ENCODE data around the gene MINPP1.

The MINPP1 gene

DNA sequence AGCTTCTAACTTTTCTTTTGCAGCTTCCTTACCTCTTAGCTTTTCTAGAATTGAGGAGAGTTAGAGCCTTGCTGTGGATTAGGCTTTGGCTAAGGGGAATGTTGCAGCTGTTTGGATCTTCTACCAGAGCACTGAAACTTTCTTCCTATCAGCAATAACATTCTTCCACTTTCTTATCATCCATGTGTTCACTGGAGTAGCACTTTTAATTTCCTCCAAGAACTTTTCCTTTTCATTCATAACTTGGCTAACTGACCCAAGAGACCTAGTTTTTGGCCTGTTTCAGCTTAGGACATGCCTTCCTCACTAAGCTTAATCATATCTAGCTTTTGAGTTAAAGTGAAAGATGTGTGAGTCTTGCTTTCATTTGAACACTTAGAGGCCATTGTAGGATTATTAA, 19.6 kb downstream of the MINPP1 start:
- no peak for DNase-seq

- DNase-seq = no peak
These were observed 27.4 kb downstream of the MINPP1 start for GRCh38 chr10:87531908-87532622.

GRCh38 chr10:87532696-87533095, 28.0 kb downstream of the MINPP1 start:
- DNase-seq = no peak

- DNase-seq = no peak
These were observed 29.6 kb downstream of the MINPP1 start for GRCh38 chr10:87534173-87534858.

DNA sequence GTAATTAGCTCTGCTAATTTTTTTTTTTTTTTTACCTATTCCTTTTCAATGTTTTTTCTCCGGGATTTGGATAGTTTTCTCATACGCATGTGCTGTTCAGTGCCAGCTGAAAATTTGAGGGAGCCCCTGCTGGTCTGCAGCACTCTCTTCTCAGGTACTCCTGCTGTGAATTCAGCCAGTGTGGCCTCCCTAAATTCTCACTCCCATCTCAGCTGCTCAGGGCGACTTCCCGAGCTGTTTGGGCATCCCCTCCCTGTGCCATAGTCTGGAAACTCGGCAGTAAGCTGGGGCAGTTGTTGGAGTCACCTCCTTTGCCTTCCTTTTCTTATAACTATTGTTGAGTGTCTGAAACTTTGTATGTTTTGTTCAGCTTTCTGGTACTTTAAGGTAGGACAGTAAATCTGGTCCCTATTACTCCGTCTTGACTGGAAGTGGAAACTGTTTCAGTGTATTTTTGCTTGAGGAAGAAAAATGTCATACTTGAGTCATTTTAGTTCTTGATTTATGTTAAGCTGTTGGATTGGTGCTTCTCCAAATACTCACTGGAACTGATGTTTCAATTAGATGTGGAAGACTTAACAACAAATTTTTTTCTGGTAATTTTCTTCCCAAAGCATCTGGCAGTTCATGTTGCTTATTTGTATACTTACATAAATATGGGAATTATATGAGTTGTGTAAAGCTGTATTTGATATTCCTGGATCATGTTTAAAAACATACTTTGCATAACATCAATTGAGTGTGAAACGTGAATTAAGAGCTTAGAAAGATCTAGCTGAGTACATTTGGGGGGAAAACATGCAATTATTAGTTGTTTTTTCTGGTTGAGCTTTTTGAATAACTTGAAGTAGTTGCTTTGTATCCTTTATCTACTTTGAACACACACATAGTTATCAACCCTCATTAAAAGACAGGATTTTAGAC, 33.7 kb downstream of the MINPP1 start:
- DNase-seq = no peak

GRCh38 chr10:87541114-87541513, 36.4 kb downstream of the MINPP1 start:
- DNase-seq = no peak

DNA sequence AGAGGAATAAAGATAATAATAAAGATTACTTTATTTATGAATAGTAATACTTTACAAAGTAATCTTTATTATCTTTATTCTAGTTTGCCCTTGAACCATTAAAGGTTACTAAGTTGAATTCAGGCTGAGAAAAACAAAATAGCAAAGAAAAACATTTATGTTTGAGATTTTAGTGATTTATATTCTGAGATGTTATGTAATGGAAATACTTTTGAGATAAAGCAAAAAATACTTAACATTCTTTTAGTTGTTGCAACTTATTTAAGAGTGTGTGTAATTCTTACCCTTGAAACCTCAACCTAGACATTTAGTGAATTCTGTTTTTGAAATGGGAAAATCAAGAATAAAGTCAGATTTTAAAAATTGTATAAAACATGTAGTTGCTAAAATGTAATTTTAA, 40.0 kb downstream of the MINPP1 start:
- no peak for DNase-seq

- DNase-seq = no peak
These were observed 41.1 kb downstream of the MINPP1 start for GRCh38 chr10:87545783-87546182.

DNA sequence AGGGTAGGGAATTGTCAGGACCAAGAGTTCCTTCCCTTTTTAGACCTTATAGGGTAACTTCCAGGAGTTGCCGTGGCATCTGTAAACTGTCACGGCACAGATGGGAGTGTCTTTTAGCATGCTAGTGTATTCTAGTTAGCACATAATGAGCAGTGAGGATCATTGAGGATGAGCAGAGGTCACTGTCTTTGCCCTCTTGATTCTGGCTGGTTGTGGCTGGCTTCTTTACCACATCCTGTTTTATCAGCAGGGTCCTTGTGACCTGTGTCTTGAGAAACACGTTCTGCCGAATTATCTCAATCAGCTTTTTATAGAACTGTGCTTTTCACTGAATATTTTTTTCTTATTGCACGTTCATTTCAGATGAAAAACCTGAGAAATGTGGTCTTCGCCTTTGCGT, 41.5 kb downstream of the MINPP1 start:
- no peak for DNase-seq

GRCh38 chr10:87546971-87547413, 42.3 kb downstream of the MINPP1 start:
- no peak for DNase-seq

DNA sequence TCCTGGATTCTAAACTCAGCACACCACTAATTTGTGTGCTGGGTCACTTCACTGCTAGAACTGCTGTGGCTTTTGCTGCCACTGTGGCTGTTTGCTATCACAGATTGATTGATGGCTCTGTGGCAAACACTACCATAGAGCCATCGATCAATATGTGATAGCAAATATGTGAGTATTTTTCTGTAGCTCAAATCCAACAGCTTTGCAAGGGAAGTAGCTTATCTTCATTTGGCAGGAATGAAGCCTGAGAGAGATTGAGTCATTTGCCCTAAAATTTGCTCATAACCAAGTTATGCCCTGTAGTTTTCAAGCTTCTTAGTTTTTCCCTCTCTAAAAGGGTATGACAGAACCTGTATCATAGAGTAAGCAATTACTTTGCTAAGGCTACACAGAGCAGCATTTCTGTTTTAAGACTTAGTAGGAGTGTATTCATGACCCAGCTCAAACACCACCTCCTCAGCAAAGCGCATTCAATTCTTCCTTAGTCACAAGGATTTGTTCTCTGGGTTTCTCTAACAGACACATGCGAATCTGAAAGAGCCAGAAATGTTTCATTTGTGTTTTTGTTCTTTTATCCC, 43.1 kb downstream of the MINPP1 start:
- DNase-seq = no peak

DNA sequence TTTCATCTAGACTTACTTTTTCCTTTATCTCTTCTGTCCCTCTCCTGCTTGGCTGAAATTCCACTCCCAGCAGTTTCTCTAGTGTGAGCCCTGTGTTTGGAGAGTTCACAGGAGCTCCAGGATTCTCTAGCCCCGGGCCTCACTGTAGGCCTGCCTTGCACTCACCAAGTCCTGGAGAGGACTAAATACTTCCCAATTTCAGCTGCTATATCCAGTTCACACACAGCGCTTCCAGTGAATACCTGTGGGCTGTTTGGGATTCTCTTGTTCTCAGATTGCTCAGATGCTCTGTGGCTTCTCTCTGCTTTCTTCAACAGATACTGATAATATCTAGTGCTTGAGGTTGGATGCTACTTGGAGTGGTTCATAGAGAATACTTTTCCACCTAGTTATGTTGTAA, 46.0 kb downstream of the MINPP1 start:
- DNase-seq = no peak

- no peak for DNase-seq
These were observed 46.6 kb downstream of the MINPP1 start for GRCh38 chr10:87551326-87551725.

DNA sequence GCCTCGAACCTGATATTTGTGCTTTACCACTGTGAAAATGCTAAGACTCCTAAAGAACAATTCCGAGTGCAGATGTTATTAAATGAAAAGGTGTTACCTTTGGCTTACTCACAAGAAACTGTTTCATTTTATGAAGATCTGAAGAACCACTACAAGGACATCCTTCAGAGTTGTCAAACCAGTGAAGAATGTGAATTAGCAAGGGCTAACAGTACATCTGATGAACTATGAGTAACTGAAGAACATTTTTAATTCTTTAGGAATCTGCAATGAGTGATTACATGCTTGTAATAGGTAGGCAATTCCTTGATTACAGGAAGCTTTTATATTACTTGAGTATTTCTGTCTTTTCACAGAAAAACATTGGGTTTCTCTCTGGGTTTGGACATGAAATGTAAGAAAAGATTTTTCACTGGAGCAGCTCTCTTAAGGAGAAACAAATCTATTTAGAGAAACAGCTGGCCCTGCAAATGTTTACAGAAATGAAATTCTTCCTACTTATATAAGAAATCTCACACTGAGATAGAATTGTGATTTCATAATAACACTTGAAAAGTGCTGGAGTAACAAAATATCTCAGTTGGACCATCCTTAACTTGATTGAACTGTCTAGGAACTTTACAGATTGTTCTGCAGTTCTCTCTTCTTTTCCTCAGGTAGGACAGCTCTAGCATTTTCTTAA, 47.7 kb downstream of the MINPP1 start:
- no peak for DNase-seq

DNA sequence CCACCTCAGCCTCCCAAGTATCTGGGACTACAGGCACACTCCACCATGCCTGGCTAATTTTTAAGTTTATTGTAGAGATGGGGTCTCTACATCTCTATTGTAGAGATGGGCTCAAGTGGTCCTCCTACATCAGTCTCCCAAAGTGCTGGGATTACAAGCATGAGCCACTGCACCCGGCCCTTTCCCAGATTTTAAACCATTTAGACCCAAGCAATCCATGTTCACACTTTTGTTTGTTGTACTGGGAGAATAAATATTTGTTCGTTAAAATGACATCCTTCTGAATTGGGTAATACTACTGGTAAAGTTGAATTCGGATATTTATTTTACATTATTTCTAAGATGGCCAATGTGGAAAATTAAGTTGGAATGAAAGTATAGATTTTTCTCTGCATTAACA, 52.7 kb downstream of the MINPP1 start:
- no peak for DNase-seq

DNA sequence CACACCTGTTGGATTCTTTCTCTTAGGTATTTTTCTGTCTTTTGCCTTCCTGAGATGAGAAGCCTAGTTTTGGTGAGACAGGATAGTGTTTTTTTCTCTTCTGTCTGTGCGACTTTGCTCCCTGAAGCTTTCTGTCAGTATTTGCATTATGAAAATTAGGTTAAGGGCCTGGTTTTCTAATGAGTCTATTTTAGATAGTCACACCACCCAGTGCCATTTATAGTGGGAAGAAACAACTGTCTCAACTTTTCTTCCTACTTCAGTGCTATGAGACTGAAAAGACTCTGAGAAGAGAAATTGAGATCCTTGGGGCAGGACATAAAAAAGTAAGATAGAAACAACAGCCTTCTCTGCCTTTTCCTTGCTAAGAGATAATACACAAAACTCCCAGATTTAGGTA, 53.6 kb downstream of the MINPP1 start:
- DNase-seq = no peak

DNA sequence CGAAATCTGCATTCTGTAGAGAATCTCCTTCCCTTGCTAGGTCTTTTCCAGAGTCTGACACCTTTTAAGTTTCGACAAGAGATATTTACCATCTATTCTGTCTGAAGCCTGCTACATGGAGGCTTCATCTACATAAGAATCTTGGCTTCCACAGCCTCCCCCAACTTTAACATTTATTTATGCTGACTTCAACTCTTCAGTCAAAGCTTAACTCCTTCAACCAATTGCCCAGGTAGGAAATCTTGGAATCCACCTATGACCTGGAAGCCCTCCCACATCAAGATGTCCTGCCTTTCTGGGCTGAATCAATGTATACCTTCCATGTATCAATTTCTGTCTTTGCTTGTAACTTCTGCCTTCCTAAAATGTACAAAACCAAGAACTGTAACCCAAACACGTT, 54.7 kb downstream of the MINPP1 start:
- DNase-seq = no peak

DNA sequence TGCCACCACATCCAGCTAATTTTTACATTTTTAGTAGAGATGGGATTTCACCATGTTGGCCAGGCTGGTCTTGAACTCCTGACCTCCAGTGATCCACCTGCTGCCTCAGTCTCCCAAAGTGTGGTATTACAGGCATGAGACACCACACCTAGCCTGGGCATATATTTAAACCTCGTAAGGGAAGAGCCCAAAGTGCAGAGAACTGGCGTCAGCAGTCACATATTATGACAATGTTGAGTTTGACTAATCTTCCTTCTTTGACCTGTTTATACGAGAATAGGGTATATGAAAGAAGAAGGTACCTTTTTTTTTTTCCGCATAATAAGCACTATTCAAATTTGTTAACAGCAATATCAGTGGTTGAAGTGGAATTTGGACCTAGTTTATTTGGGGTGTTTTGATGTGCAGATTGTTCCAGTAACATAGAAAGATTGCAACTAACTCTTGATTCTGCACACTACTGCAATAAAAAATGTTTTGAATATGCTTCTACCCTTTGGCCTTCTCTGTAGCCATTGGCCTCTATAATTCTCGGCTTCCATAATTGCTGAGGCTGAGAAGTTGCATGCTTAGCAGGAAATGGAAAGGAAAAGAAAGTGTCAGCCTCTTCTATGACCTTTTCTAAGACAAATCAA, 55.9 kb downstream of the MINPP1 start:
- no peak for DNase-seq

DNA sequence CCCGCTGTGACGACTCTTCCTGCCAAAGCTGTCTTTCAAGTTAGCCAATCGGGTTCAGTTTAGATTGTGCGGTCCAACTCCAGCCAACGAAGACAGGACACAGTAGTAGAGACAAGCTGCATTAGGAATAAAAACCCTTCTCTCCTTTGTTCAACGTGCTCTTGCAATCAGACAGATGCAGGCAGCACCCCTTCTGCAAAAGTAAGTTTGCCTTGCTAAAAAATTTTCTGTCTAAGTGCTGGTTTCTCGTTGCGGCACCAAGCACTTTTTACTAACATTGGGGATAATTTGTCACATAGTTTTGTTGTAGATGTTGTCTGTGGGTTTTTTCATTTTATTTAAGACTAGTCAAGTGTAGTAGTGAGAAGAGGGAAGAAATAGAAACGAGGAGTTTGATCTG, 58.1 kb downstream of the MINPP1 start:
- DNase-seq = no peak

DNA sequence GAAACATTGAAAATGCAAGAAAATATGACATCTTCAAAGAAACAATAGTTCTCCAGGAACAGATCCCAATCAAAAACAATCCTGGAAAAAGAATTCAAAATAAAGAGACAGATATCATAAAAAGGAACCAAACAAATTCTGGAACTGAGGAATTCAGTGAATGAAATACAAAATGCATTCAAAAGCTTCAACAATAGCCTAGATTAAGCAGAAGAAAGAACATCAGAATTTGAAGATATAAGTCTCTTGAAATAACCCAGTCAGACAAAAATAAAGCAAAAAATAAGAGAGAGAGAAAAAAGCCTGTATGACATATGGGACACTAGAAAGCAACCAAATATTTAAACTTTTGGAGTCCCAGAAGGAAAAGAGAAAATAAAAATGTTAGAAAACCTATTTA, 60.3 kb downstream of the MINPP1 start:
- no peak for DNase-seq

GRCh38 chr10:87575851-87576250, 71.2 kb downstream of the MINPP1 start:
- no peak for DNase-seq

DNA sequence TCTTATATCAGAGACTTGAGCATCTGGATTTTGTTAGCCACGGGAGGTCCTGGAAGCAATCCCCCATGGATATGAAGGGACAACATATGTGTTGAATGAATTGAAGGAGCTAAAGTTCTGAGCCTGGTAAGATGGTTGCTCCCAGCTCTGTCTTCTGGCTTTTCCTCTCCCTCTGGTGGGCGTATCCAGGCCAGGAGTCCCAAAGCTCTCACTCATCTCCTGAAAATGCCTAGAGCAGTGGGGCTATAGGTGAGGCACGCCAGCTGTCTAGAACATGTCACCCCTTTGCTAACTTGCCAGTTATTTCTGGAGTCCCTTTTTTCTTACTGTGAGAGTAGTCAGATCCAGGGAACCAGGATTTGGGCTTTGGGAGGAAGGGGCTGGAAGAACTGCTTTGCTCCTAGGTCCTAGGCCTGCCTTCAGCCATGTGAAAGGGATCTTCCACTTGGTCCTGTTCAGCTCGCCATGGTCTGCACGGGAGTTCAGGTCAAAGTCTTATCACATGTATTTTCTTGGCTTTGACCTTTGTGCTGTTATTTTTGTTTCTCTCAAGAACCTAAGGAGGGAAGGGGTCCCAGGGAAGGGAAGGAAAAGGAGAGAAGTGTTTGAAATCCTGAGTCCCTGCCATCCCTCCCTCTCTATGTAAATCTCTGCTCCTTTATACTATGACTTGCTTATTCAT, 73.6 kb downstream of the MINPP1 start:
- DNase-seq = no peak
